HL-60 (cell line): ENCODE data around the gene CDC42BPA.

Experiments
- DNase-seq, 2 experiments: peaks; one replicate each; pipeline ENCODE4 v3.0.0-alpha.2; 2010 to 2020; ENCODE audit warnings: low read depth in 1 of 2, low spot score in 1 of 2
- H3K27ac ChIP-seq: fragments of 250-450 bp; sonication (Bioruptor Pico); replicated peaks from 2 replicates; pipeline ENCODE4 v1.5.1; 2020; ENCODE audit warnings: mild to moderate bottlenecking, moderate library complexity
- H3K27me3 ChIP-seq: fragments of 250-450 bp; sonication (Bioruptor Pico); 2 replicates; pipeline ENCODE4 v1.5.1; 2021; ENCODE audit warnings: mild to moderate bottlenecking, moderate library complexity; ENCODE audit not compliant: insufficient read depth, poor library complexity, severe bottlenecking
- H3K4me3 ChIP-seq: replicated peaks from 2 replicates; pipeline ENCODE4 v1.5.1; 2011; ENCODE audit warnings: mild to moderate bottlenecking, control low read depth, low read length; ENCODE audit not compliant: insufficient read depth
- CTCF ChIP-seq: IDR thresholded peaks from one replicate; pipeline ENCODE4 v1.5.1; 2011; ENCODE audit warnings: low read length, control low read depth, inconsistent platforms; ENCODE audit not compliant: insufficient read depth
- GABPA ChIP-seq: IDR thresholded peaks from 2 replicates; pipeline ENCODE4 v1.6.1; 2012; ENCODE audit warnings: low read depth
- POLR2AphosphoS5 ChIP-seq: IDR thresholded peaks from 2 replicates; pipeline ENCODE4 v1.6.1; 2012; ENCODE audit warnings: low read depth
- REST ChIP-seq: IDR thresholded peaks from 2 replicates; pipeline ENCODE4 v1.6.1; 2012; ENCODE audit warnings: low read depth; ENCODE audit not compliant: insufficient replicate concordance
- SPI1 ChIP-seq: IDR thresholded peaks from 2 replicates; pipeline ENCODE4 v1.6.1; 2012; ENCODE audit warnings: low read depth, mild to moderate bottlenecking, borderline replicate concordance

Gene CDC42BPA

DNA sequence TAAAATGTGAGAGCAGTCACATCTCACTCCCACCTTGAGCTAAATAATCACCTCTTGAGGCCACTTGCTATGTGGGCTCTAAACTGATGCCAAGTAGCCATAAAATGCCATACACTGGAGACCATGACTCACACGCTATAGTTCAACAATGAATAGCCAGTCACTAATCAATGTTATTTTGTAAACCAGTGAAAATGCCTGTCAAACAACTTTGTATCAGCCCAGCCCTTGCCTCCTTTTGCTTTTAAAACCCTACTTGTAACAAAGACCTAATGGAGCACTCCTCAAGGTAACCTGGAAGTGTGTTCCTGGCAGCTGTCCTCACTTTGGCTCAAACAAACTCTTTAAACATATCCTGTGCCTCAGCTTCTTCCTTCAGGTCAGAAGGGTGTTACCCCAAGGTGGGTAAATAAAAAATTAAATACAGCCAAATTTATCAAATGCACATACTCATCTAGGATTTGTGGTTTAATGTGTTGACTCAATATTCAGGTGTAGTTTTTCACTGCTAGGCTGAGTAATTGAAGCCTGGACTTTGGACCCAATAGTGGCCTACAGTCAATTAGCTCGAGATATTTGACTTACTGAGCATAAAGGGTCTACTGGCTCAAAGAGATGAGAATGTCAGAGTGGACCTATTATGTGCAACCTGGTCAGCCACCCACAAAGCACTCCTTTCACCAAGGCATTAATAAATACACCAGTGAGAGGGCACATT, 223.9 kb downstream of the CDC42BPA start:
- no peak overlapping the region for H3K4me3 ChIP-seq

DNA sequence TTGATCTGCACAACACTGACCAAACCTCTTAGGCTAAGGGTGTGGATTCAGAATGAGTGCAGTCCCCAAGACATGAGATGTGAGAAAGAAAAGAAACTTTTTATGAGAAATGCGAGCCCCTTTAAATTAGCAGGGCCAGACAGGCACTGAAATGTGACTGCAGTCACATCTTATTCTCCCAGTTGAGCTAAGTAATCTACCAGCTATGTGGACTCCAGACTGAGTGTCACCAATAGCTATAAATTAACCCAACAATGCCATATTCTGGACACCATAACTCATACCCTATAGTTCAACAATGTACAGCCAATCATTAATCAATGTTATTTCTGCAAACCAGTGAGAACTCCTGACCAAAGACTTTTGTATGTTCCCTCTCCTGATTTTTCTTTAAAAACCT, 225.0 kb downstream of the CDC42BPA start:
- Histone ChIP-seq H3K4me3 (no peak overlapping the region), H3K27me3 (no peaks in the 10 kb centered on the region), H3K27ac (no peak overlapping the region)
- DNase-seq = no peak
- TF ChIP-seq CTCF (no peak), REST (no peak), POLR2AphosphoS5 (no peak), GABPA (no peak), SPI1 (no peak)

More for the DNA sequence above, 223.9 kb downstream of the CDC42BPA start:
- no peak for TF ChIP-seq REST
- DNase-seq = no peak
- Histone ChIP-seq H3K27me3 (no peaks in the 10 kb centered on the region), H3K27ac (no peak overlapping the region)

DNA sequence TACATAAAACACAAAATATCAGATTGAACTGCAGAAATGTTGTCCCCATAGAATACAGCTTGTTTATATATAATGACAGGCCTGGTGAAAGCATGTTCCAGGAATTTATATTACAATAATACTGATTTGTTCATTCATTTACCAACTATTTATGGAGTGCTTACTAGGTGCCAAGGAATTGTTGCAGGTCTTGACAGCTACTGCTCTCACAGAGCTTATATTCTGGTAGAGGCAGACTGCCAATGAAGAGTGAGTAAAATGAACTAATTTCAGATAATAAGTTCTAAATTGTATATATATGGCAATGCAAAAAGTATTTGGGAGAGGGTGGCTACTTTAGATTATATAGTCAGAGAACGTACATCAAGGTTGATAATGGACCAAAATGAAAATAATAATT, 226.2 kb downstream of the CDC42BPA start:
- Histone ChIP-seq H3K4me3 (no peak overlapping the region), H3K27ac (no peak overlapping the region), H3K27me3 (no peaks in the 10 kb centered on the region)
- TF ChIP-seq REST (no peak), GABPA (no peak), CTCF (no peak), POLR2AphosphoS5 (no peak), SPI1 (no peak)
- DNase-seq = no peak

GRCh38 chr1:227086636-227087035, 231.7 kb downstream of the CDC42BPA start:
- Histone ChIP-seq H3K27ac (no peak overlapping the region), H3K27me3 (no peaks in the 10 kb centered on the region), H3K4me3 (no peak overlapping the region)
- TF ChIP-seq REST (no peak), CTCF (no peak), POLR2AphosphoS5 (no peak), GABPA (no peak), SPI1 (no peak)
- DNase-seq = no peak
